EH (cell line): Measurements from ENCODE around the gene IGF2.

Experiments
- DNase-seq: peaks from one replicate; pipeline ENCODE4 v3.0.0-alpha.2; 2015; ENCODE audit warnings: low read depth

IGF2 gene

DNA sequence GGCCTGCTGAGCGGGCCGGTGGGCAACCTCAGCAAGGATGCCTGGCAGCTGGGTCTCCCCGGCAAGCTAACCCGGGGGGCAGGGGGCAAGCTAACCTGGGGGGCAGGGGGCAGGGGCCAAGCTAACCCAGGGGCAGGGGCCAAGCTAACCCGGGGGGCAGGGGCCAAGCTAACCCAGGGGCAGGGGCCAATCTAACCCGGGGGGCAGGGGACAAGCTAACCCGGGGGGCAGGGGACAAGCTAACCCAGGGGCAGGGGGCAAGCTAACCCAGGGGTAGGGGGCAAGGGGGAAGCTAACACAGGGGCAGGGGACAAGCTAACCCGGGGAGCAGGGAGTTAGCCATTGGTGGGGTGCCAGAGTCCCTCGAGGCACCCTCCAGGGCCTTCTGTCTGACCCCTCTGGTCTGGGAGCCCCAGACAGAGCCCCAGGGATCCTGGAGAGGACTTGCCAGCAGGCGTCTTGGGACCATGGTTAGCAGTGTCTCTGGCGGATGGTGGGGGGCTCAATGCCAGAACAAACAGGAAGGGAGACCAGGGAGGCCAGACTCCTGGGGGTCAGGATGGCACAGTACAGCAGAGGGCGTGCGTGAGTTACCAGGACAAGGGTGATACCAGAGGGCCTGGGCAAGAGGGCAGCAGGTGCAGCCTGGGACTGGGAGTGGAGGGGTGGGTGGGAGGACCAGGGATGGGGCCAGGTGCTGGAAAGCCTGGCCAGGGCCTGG is 16.1 kb downstream of the IGF2 start:
- DNase-seq, result no peak

DNA sequence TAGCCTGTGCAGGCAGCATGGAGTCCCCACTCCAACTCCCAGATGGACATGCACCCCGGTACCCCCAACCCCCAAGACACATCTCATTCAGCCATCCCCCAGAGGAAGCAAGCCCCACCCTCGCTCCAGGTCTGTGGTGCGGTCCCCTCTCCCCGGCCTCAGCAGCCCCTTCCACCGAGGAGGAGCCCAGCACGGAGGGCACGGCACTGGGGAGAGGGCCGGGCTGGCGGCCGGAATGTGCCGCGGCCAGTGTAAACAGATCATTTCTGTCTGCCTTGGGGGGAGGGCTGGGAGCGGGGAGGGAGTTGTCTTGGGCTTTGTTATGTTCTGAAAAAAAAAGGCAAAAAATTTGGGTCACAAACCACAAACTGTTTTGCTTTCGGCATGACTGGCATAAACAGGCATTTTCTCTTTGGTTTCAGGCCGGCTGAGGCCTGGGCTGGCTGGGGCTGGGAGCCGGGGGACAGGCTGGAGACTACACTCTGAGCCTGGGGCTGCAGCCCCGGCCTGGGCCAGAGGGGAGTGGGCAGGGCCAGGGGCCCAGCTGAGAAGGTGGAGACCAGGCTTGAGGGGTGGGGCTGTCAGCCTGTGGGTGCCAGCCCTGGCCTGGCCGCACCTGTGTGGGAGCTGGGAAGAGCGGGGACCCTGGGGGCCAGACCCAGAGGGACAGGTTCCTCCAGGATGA is 16.8 kb downstream of the IGF2 start:
- peak; percentile 82 for DNase-seq

DNA sequence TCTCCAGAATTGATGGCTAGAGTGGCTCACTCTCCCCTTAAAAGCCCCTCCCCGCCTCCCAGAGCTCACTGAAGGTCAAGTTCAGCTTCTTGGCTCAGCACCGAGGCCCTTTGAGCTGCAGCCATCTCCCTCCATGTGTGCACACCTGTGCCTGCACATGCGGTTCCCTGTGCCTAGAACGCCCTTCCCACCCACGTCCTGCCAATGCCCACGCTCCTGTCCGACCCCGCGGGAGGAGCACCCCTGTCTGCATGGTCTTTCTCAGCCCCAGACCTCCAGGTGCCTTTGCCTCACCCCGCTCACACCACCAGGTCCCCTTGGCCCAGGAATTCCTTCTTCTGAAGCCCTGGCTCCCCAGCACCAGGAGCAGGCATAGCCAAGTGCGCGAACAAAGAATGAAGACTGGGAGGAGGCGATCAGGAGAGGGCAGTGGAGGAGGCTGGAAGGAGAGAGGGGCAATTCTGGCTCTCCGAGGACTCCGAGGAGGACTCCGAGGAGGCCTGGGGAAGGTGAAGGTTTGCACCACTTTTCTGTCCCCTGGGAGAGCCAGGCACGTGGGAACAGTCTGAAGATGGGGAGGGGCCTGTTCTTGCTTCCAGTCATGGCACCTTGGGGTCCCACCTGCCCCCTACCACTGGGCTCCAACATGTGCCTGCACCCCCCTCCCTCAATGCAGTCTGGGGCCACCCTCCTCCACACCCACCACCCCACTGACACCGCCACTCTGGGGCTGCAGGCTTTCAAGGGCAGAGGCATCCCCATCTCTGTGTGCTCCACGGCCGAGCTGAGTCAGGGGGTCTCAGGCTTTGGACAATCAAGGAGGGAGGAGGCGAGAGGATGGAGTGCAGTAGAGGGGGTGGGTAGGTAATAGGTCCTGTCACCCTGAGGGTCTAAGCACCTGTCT is 17.7 kb downstream of the IGF2 start:
- no peak for DNase-seq

- peak; percentile 52 for DNase-seq
These were observed 18.7 kb downstream of the IGF2 start for GRCh38 chr11:2120359-2121100.

DNA sequence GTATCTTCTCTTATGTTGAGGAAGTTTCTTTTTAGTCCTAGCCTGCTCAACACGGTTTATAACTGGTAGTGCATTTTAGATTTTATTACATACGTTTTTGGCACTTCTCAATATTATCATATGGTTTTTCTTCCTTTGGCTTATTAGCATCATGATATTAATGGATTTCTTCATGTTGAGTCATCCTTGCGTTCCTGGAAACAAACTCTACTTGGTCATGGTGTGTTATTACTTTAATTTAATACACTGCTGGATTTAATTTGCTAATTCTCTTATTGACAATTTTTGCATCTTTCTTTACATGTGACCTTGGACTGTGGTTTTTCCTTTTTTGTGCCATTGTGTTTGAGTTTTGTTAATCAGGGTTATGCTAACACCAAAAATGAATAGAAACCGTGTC is 20.5 kb downstream of the IGF2 start:
- peak; percentile 27 for DNase-seq

DNA sequence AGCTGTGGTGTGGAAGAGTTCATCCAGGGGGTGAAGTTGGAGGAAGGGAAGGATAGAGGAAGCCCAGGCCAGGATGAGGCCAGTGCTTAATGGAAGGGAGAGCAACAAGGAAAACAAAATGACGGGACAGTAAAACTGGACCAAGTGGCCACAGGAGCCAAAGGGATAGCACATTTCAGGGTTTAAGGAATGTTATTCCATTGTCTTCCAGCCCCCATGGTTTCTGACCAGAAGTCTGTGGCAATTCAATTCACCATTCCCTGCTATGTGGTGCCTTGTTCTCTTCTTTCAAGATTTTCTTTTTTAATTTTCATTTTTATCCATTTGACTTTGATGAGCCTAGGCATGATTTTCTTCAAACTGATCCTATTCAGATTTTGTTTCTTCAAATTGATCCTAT is 22.5 kb downstream of the IGF2 start:
- no peak for DNase-seq

DNA sequence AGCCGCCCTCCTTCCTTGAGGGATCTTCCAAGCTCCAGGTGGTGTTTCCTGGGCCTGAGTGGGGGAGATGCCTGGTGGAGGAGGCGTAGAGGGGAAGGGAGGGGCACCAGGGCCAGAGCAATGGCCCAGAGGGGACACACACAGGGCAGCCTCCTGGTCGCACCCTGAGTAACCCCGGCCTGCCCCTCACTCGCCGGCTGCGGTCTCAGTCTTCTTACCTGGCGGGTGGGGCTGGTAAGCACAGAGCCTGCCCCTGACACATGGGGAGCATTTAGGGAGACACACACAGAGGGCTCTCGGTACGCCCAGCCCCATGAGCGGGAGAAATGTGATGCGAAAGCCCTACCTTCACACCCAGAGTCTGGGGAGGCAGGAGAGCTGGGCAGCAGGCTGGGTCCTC is 23.9 kb downstream of the IGF2 start:
- DNase-seq, result no peak

GRCh38 chr11:2114430-2115241 is 24.6 kb downstream of the IGF2 start:
- DNase-seq, result no peak

GRCh38 chr11:2113776-2114175 is 25.4 kb downstream of the IGF2 start:
- no peak for DNase-seq

- DNase-seq, result no peak
These were observed 28.7 kb downstream of the IGF2 start for GRCh38 chr11:2110521-2110920.

DNA sequence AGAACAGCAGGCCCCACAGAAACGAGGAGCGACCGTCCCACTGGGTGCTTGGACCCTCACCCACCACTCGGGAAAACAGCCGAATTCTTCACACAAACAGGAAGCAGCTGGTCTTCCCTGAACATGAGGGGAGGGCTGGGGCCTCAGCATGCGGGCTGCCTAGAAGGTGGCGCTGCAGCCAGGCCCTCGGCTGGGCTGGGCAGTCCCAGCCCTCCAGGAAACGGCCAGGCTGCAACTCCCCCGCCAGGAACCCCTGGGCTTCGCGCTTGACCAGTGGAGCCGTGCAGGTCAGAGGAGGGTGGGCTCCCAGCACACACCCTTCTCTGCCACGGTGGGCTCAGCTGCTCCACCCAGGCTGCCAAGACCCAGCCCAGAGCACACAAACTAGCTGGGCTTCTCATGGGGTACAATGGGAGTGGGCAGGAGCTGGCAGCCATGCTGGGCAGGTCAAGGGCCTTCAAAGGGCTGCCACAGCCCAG is 29.6 kb downstream of the IGF2 start:
- DNase-seq, result no peak

DNA sequence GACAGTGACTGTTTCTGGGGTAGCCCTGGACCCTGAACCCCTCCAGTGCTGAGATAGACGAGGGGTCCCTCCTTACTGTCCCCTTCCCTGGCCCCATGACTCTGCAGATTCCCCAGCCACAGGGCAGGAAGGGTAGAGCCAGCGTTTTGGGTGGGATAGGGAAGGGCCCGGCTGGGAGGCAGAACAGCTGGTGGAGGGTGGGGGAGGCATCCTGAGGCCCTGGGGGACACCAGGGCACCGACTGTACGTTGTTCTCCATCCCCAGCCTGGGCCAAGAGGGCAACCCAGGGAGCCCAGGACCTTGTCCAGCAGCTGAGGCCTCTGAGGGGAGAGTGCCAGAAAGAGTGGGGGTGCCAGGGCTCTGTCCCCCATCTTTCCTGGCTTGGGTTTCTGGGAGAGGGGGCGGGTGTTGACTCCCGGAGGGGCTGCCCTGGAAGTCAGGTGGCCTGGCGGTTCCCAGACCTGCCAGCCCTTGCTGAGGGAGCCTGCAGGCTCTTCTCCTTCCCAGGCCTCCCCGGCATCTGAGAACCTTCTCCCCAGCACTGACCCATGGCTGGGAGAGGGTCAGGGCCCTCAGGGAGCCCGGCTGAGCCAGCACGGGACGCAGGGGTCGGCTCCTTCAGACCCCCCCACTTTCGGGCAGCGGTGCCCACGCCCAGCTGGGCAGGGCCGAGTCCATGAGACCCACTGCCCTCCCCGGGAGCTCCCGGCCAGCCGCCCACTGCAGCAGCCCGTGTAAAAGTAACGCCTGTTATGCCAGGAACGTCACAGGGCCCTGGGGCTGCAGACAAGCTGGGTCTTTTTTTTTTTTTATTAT is 30.3 kb downstream of the IGF2 start:
- no peak for DNase-seq

DNA sequence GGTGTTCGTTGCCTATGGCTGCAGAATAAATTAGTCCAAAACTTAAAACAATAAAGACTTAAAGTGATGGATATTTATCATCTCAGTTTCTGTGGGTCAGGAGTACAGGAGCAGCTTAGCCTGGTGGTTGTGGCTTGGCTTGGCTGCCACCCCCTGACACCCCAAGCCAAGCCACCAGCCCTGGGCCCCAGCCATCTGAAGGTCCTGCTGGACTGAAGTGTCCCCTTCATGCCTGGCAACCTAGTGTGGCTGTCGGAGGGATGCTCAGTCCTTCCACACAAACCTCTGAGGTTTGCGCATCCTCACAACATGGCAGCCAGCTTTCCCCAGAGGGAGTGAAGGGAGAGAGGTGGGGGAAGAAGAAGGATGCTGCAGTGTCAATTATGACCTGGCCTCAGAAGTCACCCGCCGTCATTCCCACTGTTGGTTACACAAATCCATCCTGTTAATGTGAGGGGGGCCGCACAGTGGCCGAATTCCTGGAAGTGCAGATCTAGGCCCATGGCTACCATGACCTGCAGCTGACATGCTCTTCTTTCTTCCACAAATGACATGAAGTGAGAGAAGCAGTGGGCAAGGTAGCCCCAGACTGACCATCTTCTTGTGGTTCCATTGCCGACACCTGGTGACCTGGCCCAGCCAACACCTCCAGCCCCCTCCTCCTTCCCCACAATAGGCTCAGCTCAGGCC is 31.1 kb downstream of the IGF2 start:
- no peak for DNase-seq

GRCh38 chr11:2107521-2107920 is 31.7 kb downstream of the IGF2 start:
- no peak for DNase-seq

DNA sequence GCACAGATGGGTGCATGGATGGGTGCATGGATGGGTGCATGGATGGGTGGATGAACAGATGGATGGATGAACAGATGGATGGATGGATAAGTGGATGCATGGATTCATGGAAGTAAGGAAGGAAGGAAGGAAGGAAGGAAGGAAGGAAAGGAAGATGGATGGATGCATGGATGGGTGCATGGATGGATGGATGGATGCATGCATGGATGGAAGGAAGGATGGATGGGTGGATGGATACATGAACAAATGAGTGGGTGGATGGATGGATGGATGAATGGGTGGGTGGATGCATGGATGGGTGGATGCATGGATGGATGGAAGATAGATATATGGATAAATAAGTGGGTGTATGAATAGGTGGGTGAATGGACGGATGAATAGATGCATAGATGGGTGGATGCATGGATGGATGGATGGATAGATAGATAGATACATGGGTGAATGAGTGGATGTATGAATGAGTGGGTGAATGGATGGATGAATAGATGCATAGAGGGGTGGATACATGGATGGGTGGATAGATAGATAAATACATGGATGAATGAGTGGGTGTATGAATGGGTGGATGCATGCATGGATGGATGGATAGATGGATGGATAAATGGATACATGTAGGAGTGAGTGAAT is 32.5 kb downstream of the IGF2 start:
- DNase-seq, result no peak

GRCh38 chr11:2105511-2105910 is 33.7 kb downstream of the IGF2 start:
- DNase-seq, result no peak

DNA sequence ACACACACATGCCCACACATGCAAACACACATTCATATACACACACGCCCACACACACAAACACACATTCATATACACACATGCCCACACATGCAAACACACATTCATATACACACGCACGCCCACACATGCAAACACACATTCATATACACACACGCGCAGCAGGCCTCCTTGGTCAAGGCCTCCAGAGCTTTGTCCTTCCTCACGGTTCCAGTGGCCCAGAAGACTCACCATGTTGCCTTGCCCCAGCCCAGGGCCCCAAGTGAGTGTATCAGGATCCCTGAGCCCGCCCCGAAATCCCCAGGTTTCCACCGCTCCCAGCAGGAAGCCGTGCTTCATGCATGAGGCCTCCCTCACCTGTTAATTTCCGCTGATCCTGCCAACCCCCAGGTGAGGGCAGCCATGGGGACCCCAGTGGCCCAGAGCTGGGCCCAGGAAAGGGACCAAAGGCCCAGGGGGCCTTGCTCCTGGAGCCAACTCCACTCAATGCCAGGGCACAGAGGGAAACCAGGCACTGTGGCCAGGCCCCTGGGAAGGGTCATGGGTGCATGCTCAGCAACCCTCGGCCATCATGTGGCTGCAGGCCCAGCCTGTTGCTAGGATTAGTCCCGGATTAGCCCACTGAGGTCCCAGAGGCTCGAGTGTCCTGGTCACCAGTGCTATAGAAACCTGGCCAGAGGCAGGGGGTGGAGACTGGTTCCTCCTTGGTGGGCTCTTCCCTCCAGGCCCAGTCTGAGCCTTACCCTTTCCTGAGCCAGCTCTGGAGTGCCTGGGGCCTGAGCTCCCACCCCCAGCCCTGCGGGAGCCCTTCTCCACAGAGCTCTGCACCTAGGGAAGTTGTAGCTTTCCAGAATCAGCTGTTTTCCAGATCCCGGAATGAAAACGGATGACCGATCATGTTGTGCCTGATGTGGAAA is 34.4 kb downstream of the IGF2 start:
- DNase-seq, result no peak
